GM12878 (cell line): ENCODE measurements around the gene TXLNA.

Experiments used
- ATF7 ChIP-seq: fragments of 450-650 bp; IDR thresholded peaks from 2 replicates; pipeline ENCODE4 v1.6.1; 2016; ENCODE audit warnings: low read depth, mild to moderate bottlenecking
- CBX3 ChIP-seq: fragments of 200-600 bp; sonication (generic); IDR thresholded peaks from 2 replicates; pipeline ENCODE4 v1.6.1; 2016; ENCODE audit warnings: low read depth, borderline replicate concordance
- NFYB ChIP-seq: IDR thresholded peaks from 2 replicates; pipeline ENCODE4 v1.6.1; 2011; ENCODE audit warnings: low read depth, mild to moderate bottlenecking, low read length, improper control_type of control experiment, moderate library complexity; ENCODE audit not compliant: insufficient read depth
- POLR2A ChIP-seq: IDR thresholded peaks from 2 replicates; pipeline ENCODE4 v1.6.1; 2011; ENCODE audit warnings: low read depth, mild to moderate bottlenecking, low read length
- TF ChIP-seq, protein P1 (sequence below), 3 experiments: IDR thresholded peaks in 2 of 3; conservative IDR thresholded peaks in 1 of 3; 2 replicates each; pipeline ENCODE4 v1.5.1; 2011; ENCODE audit warnings: low read depth in 3 of 3, low read length in 3 of 3, mild to moderate bottlenecking in 3 of 3, control low read depth in 2 of 3, moderate library complexity in 2 of 3, inconsistent platforms in 1 of 3, mixed read lengths in 1 of 3; ENCODE audit not compliant: control insufficient read depth in 2 of 3, insufficient read depth in 1 of 3; ENCODE audit errors: extremely low read depth in 1 of 3
- TF ChIP-seq, protein P2 (sequence below): fragments of 450-650 bp; formaldehyde crosslinking; IDR thresholded peaks from 2 replicates; pipeline ENCODE4 v1.5.0; 2022; ENCODE audit warnings: mild to moderate bottlenecking, missing genetic modification characterization

GRCh38 chr1:32199043-32199716 lies 19.7 kb downstream of the TXLNA start:
- TF ChIP-seq NFYB (no peak), CBX3 (no peak), POLR2A (peak; percentile 14; the same call in 1 of the 2 replicates), ATF7 (no peak)
- TF ChIP-seq, protein P1, sequence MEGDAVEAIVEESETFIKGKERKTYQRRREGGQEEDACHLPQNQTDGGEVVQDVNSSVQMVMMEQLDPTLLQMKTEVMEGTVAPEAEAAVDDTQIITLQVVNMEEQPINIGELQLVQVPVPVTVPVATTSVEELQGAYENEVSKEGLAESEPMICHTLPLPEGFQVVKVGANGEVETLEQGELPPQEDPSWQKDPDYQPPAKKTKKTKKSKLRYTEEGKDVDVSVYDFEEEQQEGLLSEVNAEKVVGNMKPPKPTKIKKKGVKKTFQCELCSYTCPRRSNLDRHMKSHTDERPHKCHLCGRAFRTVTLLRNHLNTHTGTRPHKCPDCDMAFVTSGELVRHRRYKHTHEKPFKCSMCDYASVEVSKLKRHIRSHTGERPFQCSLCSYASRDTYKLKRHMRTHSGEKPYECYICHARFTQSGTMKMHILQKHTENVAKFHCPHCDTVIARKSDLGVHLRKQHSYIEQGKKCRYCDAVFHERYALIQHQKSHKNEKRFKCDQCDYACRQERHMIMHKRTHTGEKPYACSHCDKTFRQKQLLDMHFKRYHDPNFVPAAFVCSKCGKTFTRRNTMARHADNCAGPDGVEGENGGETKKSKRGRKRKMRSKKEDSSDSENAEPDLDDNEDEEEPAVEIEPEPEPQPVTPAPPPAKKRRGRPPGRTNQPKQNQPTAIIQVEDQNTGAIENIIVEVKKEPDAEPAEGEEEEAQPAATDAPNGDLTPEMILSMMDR (IDR thresholded peaks at IDR 0.05 in 2 of 3, conservative IDR thresholded peaks at IDR 0.05 in 1 of 3; ENCODE audit: control insufficient read depth in 2 of 3, extremely low read depth in 1 of 3, insufficient read depth in 1 of 3, low read depth in 3 of 3, low read length in 3 of 3) = no peak
- TF ChIP-seq, protein P2, sequence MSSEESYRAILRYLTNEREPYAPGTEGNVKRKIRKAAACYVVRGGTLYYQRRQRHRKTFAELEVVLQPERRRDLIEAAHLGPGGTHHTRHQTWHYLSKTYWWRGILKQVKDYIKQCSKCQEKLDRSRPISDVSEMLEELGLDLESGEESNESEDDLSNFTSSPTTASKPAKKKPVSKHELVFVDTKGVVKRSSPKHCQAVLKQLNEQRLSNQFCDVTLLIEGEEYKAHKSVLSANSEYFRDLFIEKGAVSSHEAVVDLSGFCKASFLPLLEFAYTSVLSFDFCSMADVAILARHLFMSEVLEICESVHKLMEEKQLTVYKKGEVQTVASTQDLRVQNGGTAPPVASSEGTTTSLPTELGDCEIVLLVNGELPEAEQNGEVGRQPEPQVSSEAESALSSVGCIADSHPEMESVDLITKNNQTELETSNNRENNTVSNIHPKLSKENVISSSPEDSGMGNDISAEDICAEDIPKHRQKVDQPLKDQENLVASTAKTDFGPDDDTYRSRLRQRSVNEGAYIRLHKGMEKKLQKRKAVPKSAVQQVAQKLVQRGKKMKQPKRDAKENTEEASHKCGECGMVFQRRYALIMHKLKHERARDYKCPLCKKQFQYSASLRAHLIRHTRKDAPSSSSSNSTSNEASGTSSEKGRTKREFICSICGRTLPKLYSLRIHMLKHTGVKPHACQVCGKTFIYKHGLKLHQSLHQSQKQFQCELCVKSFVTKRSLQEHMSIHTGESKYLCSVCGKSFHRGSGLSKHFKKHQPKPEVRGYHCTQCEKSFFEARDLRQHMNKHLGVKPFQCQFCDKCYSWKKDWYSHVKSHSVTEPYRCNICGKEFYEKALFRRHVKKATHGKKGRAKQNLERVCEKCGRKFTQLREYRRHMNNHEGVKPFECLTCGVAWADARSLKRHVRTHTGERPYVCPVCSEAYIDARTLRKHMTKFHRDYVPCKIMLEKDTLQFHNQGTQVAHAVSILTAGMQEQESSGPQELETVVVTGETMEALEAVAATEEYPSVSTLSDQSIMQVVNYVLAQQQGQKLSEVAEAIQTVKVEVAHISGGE (CRISPR knock-in tag) = no peak
